GM21390 (cell line): Measurements from ENCODE around the gene MTF2.
A peak's percentile ranks its signal among the peaks of the same experiment; 100 is the strongest.
"Not testable (repeated sequence)": the region's sequence is repeated elsewhere in the genome, so short reads cannot be mapped to it uniquely, and the experiment has no call there.

Source experiments
- ATAC-seq: cut with Tn5 transposase; IDR thresholded peaks from one replicate; pipeline ENCODE4 v1.9.1; 2021; ENCODE audit not compliant: unreplicated experiment

The MTF2 gene

GRCh38 chr1:93078986-93079654 lies at the start of gene MTF2:
Gene MTF2 (plus strand): TSS chr1:93079283. CDS start chr1:93079527, 244 bp downstream.
- peak; percentile 66 for ATAC-seq

DNA sequence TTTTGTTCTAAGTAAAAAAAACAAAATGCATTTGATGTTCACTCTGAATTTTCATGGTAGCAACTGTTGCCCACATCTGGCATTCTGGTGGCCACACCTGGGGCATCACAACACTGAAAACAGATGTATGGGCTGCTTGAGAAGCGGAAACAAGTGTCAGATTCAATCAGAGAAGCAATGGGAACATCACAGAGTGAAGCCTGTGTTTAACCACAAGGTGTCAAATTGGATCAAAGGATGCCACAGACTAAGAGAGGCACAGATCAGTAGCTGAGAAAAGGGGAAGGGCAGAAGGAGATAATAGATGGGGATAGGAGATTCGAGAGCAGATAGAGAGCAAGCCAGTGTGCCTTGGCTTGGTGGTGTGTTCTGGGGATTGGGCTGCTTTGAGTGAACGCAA lies 49.8 kb upstream of the MTF2 start:
- ATAC-seq, result no peak

GRCh38 chr1:93030191-93030590 lies 48.9 kb upstream of the MTF2 start:
- ATAC-seq, result not testable (repeated sequence)

DNA sequence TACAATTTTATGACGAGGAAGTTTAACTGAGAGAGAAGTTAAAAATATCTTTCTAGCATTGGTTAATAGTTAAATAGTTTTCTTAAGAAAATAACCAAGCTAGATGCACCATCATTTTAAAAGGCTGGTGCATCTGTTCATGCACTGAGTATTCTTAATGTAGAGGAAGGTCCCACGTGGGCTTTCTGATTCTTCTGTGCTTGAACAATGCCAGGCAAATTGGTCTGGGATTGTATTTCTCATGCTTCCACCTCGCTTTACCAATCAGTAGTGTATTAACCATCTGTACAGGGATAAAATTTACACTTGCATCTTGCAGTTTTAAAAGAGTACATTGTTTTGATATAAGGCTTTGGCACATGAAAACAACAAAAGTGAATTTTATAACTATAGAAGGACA lies 47.4 kb upstream of the MTF2 start:
- ATAC-seq, result no peak

DNA sequence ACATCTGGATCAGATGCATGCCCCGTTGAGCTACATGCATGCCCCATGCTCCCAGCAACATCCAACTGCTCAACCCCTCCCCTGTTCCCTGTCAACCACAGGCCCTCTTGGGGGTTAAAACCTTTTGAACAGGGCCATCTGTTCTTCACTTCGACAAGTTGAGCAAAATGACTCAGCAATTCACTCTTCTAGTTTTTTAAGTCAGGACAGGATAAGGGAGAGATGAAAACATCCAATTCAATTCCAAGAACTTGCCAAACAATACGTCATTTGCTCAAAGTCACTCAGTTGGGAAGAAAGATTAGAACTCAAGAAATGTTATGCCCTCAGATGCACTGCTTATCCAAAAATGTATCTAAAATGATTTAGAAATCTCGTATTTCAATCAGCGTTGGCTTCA lies 46.1 kb upstream of the MTF2 start:
- no peak for ATAC-seq

GRCh38 chr1:93033785-93034184 lies 45.3 kb upstream of the MTF2 start:
- peak; percentile 92 for ATAC-seq

GRCh38 chr1:93034397-93034796 lies 44.7 kb upstream of the MTF2 start:
- ATAC-seq, result no peak

DNA sequence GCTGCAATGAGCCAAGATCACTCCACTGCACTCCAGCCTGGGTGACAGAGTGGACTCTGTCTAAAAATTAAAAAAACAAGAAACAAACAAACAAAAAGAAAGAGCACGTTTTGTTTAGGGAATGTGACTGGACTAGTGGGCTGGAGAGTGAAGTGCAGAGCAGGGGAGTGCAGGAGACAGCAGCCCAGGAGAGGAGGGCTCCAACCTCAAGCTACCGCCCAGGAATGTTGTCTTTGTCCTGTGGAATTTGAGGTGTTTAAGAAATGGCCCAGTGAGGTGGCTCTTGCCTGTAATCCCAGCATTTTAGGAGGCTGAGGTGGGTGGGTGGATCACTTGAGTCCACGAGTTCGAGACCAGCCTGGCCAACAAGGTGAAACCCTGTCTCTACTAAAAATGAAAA lies 42.4 kb upstream of the MTF2 start:
- ATAC-seq, result no peak

DNA sequence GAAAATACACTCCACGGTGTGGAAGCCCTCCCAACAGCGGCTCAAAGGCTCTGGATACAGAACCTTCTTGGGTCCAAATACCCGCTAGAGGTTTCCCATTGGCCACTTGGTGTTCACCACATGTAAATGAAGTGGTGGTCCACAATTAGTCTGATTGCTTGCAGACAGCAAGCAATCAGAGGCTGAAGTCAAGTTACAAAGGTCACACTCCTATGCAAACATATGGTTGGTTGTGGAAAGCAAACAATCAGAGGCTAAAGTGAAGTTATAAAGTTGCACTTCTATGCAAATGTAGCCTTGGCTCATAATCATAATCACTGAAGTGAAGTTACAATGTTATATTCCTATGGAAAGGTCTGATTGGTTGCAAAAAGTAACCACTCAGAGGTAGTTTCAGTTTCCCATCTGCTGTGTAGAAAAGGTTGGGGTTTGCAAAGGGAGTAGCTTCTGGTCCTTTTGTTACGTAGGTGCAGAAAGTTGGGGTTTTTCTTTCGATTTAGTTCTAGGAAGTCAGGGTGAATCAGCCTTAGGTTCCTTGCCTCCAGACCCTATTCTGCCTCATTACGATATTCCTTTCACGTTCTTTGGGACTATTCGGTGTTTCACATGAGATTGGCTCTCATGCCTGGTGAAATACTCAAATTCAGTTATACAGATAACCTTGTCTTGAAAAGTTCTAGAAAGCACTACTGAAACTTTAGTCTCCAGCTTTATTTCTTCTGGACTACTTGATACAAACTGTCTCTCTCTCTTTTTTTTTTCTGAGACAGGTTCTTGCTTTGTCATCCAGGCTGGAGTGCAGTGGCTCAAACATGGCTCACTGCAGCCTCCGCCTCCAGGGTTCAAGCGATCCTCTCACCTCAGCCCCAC lies 36.7 kb upstream of the MTF2 start:
- peak; percentile 94 for ATAC-seq

DNA sequence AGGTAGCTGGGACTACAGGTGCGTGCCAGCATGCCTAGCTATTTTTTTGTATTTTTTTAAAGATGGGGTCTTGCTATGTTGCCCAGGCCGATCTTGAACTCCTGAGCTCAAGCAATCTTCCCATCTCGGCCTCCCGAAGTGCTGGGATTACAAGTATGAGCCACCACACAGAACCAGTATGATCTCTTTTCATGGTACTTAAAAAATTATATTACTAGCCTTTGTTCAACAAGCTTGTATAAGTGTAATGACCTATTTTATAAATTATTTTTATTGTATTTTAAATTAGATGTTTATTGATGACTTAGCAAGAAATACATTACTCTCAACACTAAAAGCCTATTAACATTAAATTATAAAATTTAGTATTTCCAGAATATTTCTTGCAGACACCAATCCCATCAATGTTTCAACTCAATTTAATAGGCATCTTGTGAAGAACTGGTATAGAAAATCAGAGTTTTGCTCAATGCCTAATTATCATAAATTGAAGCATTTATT lies 36.0 kb upstream of the MTF2 start:
- no peak for ATAC-seq

GRCh38 chr1:93047618-93048017 lies 31.5 kb upstream of the MTF2 start:
- ATAC-seq, result no peak

DNA sequence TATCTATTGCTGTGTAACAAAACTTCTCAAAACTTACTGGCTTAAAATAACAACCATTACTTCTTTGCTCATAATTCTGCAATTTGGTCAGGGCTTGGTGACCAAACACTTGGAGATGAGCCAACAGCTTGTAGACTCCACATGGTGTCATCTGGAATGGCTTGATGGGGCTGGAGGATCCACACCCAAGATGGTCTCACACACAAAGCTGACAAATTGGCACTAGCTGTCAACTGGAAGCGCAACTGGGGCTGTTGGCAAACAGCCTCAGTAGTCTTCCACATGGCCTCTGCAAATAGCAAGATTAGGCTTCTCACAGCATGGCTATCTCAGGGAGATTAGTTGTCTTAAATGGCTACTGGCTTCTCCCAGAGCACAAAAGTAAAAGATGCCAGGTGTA lies 27.1 kb upstream of the MTF2 start:
- ATAC-seq, result no peak

DNA sequence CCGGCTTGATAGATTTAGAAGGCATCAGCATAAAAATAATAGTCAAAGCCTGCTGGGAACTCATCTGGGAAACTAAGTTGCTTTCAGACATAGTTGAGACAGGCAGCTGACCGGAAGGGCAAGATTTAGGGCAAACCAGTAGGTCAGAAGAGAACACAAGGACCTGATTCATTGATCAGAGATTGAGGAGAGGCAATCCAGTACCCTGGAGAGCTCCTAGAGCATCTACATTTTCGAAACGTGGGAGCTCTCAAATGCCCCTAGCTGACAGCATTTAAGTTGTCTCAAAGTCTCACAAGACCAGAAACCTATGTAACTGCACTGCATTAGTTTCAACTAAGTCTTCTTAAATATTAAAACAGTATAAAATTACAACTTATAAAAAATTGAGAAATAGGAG lies 22.9 kb upstream of the MTF2 start:
- ATAC-seq, result no peak

DNA sequence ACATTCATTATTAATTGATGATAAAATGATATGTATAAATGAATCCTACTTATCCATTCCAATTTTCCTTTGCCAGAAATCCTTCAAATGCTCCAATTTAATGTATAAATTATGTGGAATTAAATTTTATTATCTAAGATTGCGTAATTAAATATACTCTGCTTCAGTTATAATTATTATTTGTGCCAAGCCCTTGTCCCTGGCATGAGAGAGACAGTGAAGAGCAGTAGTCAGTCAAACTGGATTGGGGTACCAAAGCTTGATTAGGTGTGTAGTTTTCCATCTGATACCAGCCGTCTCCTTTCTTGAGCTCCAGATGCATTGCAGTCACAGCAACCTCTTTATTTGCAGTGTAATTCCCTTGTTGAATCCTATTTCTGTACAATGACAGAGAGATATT lies 22.4 kb upstream of the MTF2 start:
- ATAC-seq, result no peak

DNA sequence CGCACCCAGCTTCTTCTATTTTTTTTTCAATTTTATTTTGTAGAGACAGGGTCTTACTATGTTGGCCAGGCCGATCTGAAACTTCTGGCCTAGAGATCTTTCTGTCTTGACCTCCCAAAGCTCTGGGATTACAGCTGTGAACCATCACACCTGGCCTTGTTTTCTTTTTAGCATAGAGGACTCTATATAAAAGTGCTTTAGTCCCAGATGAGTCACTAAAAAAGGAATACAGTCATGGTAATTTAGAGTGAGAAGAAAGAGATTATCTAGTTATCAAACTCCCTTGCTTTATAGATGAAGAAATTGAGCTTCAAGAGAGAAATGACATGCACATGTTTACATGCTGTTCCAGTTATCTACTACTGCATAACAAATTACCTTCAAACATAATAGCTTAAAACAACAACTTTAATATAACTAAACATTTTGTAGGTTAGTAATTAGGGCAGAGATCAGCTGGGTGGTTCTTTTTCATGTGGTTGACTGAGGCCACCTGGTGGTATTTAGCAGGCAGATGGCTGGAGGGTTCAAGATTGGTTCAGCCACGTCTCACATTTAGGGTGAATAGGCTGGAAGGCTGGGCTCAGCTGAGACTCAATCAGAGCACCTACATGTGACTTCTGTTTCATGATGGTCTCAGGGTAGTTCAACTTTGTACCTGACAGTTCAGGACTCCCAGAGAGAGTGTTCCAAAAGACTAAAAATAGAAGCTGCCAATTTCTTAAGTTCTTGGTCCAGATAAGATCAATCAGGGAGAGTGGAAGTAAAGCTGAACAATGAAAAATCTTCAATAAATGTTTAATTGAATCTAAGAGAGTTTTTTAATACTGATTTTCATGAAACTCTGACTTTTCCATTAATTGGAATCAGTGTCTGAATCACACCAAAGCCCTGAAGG lies 16.9 kb upstream of the MTF2 start:
- ATAC-seq, result peak; percentile 61

DNA sequence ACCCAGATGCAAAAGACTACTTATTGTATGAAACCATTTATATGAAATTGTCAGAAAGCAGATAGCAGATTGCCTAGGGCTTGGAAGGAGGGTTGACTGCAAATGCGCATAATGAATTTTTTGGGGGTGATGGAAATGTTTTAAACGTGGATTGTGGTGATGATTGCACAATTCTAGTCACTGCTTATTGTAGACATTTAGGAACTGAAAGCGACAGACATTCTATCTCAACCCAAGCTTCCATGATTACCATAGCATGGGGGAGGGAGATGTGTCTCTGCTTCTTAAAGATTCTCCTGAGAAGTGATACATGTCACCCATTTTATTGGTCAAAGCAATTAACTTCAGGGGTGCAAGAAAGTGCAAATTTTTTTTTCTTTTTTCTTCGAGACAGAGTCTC lies 2.8 kb upstream of the MTF2 start:
- no peak for ATAC-seq

DNA sequence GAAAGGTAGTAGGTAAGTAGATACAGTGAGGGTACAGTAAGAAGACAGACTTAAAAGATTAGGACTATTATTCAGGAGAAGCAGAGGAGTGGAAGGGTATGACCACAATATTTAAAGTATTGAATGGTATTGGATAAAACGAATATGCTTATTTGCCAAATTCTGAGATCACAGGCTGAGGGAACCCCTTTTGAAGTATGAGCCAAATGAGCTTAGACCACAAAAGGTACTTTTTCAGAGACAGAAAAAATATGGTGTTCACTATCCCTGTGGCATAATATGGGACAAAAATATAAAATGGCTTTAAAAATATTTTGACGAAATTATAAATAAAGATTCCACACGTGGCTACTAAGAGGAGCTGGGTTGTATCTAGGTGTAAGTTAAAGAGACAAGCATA lies 880 bp upstream of the MTF2 start:
- no peak for ATAC-seq

- ATAC-seq, result no peak
These were observed 471 bp upstream of the MTF2 start for GRCh38 chr1:93078638-93078985.

- ATAC-seq, result no peak
These were observed 630 bp downstream of the MTF2 start for GRCh38 chr1:93079685-93080141.

DNA sequence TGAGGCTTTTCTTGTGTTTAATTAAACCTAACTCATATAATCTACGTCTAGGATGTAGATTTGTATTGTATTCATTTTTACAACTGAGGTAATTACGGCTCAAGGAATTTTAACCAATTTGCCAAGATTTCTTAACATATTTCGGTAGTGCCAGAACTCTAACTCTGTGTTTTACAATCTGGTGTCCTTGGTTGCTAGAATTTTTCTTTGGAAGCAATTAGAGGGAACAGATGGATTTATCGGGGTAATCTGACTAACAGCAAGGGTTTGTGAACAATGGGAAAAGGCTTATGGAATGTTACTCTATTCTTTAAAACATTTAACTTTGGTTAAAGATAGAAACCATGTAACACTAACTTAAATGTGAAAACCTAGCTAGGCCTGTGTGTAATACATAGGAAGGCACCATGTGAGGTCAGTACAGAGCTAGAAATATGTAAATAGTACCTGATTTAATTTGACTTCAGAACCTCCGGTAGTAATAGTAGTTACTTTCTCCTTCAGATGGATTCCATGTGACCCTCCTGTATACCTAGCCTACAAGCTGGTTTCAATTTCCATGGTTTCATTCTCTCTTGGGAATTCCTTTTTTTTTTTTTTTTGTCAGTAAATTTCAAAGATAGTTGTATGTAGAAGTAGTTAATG lies 1.2 kb downstream of the MTF2 start:
- peak; percentile 72 for ATAC-seq

DNA sequence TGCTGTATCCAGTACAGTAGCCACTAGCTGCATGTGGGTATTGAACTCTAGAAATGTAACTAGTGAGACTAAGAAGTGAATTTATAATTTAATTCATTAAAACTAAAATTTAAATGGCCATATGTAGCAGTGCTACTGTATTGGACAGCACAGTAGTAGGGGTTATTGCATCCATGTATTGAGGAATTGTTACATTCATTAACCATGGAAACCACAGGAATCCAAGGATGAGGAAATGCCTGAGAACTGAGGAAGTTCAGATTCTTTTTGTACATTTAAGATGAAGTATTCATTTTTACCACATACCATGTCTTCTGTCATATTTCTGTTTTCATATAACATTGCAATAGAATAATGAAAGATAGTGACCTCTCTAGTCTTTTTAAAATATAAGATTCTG lies 2.6 kb downstream of the MTF2 start:
- ATAC-seq, result no peak
